ENCODE results near the gene ZBTB7C. TPM values are rescaled to one million over a fixed set of nuclear protein-coding genes. Genes with fewer than 3 reads are reported as not detected.
A peak's percentile ranks its signal among the peaks of the same experiment; 100 is the strongest.

The ZBTB7C gene
- total RNA-seq, 4 donors from 2014 or later: 5.0 to 14.1 (median 13.3) TPM

DNA sequence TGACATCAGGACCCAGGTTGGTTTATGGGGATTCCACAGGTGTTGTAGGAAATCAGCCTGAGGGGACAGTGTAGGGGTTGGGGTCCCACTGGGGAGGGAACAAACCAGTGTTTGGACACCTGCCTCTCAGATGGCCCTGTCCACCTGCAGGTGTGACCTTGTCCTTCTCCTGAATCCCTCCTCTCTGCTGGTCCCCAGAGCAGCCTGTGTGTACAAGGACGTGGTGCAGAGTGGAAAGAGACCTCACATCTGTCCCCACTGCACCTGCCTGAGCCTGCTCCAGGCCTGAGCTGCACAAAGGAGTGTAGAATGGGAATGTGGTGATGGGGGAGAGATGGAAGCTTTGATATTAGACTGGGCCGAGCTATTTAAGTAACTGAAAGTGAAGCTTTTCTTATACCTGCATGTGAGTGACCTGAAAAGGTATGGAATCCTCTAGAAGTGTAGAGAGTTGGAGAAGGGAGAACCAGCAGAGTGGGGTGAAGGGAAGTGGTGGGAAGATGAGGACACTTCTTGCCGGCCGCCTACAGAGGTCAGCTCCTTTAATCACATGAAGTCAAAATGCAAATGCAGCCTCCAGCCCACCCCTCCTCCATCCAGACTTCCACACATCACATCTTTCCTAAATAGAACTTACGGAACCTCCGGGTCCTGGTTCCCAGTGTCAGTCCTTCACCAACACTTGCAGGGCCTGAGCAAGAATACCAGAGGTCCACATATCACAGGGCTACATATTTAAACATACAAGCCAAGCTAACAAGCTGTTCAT is 389.4 kb downstream of the ZBTB7C start:
- DNase-seq (ENCODE audit: low spot score) (no peak), ATAC-seq (ENCODE audit: low FRiP score) (no peak)
- TF ChIP-seq, protein P1, sequence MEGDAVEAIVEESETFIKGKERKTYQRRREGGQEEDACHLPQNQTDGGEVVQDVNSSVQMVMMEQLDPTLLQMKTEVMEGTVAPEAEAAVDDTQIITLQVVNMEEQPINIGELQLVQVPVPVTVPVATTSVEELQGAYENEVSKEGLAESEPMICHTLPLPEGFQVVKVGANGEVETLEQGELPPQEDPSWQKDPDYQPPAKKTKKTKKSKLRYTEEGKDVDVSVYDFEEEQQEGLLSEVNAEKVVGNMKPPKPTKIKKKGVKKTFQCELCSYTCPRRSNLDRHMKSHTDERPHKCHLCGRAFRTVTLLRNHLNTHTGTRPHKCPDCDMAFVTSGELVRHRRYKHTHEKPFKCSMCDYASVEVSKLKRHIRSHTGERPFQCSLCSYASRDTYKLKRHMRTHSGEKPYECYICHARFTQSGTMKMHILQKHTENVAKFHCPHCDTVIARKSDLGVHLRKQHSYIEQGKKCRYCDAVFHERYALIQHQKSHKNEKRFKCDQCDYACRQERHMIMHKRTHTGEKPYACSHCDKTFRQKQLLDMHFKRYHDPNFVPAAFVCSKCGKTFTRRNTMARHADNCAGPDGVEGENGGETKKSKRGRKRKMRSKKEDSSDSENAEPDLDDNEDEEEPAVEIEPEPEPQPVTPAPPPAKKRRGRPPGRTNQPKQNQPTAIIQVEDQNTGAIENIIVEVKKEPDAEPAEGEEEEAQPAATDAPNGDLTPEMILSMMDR (IDR thresholded peaks at IDR 0.05): no peak

DNA sequence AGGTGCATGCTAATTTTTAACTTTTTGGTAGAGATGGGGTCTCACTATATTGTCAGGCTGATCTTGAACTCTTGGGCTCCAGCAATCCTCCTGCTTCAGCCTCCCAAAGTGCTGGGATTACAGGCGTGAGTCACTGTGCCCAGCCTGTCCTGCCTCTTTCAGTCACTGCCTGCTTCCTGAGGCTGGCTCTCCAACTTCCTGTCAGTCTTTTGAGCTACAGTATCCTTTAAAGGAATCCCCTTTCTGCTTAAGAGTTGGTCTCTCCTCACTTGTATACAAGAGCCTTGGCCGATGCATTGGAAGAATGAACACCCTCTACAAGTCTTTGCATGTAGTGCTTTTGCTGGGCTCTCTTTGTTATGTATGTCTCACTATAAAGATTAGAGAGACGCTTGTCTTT is 390.3 kb downstream of the ZBTB7C start:
- no peak for ATAC-seq (ENCODE audit: low FRiP score)
- TF ChIP-seq, protein P1 (IDR thresholded peaks at IDR 0.05): no peak
- DNase-seq (ENCODE audit: low spot score): no peak

DNA sequence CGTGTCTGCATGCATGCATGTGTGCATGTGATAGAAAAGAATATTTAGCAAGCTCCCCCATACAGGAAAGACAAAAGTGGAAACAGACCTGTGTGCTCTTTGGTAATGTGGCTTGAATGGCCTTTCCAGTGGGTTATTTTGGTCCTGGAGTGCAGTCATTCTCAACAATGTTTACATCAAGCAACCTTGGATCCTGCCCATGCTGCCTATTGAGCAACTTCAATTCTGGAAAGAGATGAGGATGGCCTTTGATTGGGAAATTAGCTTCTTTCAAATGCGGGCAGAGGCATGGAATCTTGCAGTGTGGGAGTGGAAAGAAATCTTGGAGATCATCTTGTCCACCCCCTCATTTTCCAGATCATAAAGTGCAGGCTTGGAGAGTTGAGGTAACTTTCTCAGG is 391.5 kb downstream of the ZBTB7C start:
- TF ChIP-seq, protein P1 (IDR thresholded peaks at IDR 0.05): no peak
- ATAC-seq (ENCODE audit: low FRiP score) (peak; percentile 80), DNase-seq (ENCODE audit: low spot score) (no peak)

DNA sequence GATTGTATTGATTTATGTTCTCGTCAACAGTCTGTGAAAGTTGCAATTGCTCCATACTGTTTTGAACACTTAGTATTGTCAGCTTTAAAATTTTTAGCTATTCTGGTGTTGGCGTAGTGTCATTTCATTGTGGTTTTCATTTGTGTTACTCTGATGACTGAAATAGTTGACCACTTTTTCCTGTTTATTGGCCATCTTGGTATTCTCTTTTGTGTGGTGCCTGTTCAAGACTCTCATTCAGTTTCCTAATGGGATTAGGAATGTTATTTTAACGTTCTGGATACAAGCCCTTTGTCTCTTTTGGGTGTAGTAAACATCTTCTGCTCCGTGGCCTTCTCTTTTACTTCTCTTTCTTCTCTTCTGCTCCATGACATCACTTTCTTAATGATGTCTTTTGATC is 396.0 kb downstream of the ZBTB7C start:
- ATAC-seq (ENCODE audit: low FRiP score) (no peak), DNase-seq (ENCODE audit: low spot score) (no peak)
- TF ChIP-seq, protein P1 (IDR thresholded peaks at IDR 0.05): no peak

DNA sequence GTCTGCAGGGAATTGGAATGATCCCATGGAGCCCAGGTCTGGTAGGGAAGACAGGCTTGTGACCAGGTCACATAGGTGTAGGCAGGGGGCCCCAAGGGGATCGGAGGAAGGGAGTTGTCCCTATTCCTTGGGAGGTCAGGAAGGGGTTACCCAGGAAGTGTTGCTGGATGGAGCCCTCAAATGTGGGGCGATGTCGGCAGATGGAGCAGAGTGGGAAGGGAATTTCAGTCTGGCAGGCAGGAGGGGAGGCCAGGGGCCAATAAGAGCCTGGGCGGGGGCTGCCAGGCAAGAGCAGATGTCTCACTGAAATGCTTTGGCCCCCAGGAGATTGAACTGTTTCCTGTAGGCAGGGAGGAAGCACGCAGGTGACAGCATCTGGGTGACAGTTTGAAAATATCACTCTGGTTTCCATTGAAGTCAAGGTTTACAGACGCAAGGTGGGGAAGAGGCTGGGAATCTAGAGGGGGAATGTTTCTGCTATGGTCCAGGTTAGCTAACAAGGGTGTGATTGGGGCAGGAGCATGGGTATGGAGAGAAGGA is 397.2 kb downstream of the ZBTB7C start:
- DNase-seq (ENCODE audit: low spot score): no peak
- no peak for ATAC-seq (ENCODE audit: low FRiP score)
- TF ChIP-seq, protein P1 (IDR thresholded peaks at IDR 0.05): no peak

DNA sequence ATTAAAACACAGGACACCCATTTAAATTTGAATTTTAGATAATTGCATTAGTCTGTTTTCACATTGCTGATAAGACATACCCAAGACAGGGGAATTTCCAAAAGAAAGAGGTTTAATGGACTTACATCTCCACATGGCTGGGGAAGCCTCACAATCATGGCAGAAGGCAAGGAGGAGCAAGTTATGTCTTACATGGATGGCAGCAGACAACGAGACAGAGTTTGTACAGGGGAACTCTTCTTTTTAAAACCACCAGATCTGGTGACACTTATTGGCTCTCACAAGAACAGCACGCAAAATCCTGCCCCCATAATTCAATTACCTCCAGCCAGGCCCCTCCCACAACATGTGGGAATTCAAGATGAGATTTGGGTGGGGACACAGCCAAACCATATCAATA is 398.9 kb downstream of the ZBTB7C start:
- DNase-seq (ENCODE audit: low spot score): no peak
- TF ChIP-seq, protein P1 (IDR thresholded peaks at IDR 0.05): no peak
- ATAC-seq (ENCODE audit: low FRiP score): no peak
